ENCODE results near the gene CLGN. TPM values are rescaled to one million over a fixed set of nuclear protein-coding genes. Genes with fewer than 3 reads are reported as not detected.

Gene CLGN
- total RNA-seq, 3 donors from 2014 or later (not counting 1 experiment from before 2014, with no cell fraction given): not detected

- TF ChIP-seq, protein P1, sequence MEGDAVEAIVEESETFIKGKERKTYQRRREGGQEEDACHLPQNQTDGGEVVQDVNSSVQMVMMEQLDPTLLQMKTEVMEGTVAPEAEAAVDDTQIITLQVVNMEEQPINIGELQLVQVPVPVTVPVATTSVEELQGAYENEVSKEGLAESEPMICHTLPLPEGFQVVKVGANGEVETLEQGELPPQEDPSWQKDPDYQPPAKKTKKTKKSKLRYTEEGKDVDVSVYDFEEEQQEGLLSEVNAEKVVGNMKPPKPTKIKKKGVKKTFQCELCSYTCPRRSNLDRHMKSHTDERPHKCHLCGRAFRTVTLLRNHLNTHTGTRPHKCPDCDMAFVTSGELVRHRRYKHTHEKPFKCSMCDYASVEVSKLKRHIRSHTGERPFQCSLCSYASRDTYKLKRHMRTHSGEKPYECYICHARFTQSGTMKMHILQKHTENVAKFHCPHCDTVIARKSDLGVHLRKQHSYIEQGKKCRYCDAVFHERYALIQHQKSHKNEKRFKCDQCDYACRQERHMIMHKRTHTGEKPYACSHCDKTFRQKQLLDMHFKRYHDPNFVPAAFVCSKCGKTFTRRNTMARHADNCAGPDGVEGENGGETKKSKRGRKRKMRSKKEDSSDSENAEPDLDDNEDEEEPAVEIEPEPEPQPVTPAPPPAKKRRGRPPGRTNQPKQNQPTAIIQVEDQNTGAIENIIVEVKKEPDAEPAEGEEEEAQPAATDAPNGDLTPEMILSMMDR (IDR thresholded peaks at IDR 0.05): no peak
- Mint-ChIP-seq H3K4me3 (no peak overlapping the region), H3K27ac (no peak overlapping the region), H3K27me3 (ENCODE audit: low read depth in 2 of 2) (peaks cover 17 to 18% of the 10 kb centered on the region in 2 donors), H3K36me3 (no peaks in the 10 kb centered on the region), H3K9me3 (no peaks in the 10 kb centered on the region), H3K4me1 (peaks cover 0 to 5% of the 10 kb centered on the region in 2 donors)
- Histone ChIP-seq H3K36me3 (ENCODE audit: control insufficient read depth, insufficient read depth, low read length) (no peaks in the 10 kb centered on the region), H3K4me1 (ENCODE audit: control insufficient read depth, insufficient read depth, low read length) (no peaks in the 10 kb centered on the region), H3K4me3 (ENCODE audit: low read length) (no peak overlapping the region), H3K27ac (ENCODE audit: low read length) (no peak overlapping the region), H3K27me3 (ENCODE audit: control insufficient read depth, insufficient read depth, low read length) (no peaks in the 10 kb centered on the region), H3K9me3 (ENCODE audit: control insufficient read depth, insufficient read depth, low read length) (no peaks in the 10 kb centered on the region)
- WGBS (ENCODE audit: insufficient coverage): 93% methylated on average over 2 of the region's 2 CpGs
- DNase-seq (no peak), ATAC-seq (no peak)
- intact Hi-C loops (cut with micrococcal nuclease): no loop called here
These were observed 77.6 kb downstream of the CLGN start for GRCh38 chr4:140349816-140350215.

- TF ChIP-seq, protein P1 (IDR thresholded peaks at IDR 0.05): no peak
- ATAC-seq (no peak), DNase-seq (no peak)
- peaks cover 25 to 33% of the 10 kb centered on the region in 2 donors for H3K27me3 Mint-ChIP-seq (ENCODE audit: low read depth in 2 of 2)
- intact Hi-C loops (cut with micrococcal nuclease): no loop called here
- H3K4me1 Mint-ChIP-seq: peaks cover 4 to 5% of the 10 kb centered on the region in 2 donors
- no peaks in the 10 kb centered on the region for H3K36me3 Mint-ChIP-seq
- no peaks in the 10 kb centered on the region for H3K36me3 ChIP-seq (ENCODE audit: control insufficient read depth, insufficient read depth, low read length)
- 82% methylated on average over 6 of the region's 9 CpGs for WGBS (ENCODE audit: insufficient coverage)
- no peak overlapping the region for H3K27ac Mint-ChIP-seq
- no peak overlapping the region for H3K4me3 ChIP-seq (ENCODE audit: low read length)
- no peaks in the 10 kb centered on the region for H3K27me3 ChIP-seq (ENCODE audit: control insufficient read depth, insufficient read depth, low read length)
- H3K27ac ChIP-seq (ENCODE audit: low read length): no peak overlapping the region
- H3K9me3 ChIP-seq (ENCODE audit: control insufficient read depth, insufficient read depth, low read length): no peaks in the 10 kb centered on the region
- no peak overlapping the region for H3K4me3 Mint-ChIP-seq
- no peaks in the 10 kb centered on the region for H3K9me3 Mint-ChIP-seq
- no peaks in the 10 kb centered on the region for H3K4me1 ChIP-seq (ENCODE audit: control insufficient read depth, insufficient read depth, low read length)
These were observed 81.3 kb downstream of the CLGN start for GRCh38 chr4:140346136-140346535.

DNA sequence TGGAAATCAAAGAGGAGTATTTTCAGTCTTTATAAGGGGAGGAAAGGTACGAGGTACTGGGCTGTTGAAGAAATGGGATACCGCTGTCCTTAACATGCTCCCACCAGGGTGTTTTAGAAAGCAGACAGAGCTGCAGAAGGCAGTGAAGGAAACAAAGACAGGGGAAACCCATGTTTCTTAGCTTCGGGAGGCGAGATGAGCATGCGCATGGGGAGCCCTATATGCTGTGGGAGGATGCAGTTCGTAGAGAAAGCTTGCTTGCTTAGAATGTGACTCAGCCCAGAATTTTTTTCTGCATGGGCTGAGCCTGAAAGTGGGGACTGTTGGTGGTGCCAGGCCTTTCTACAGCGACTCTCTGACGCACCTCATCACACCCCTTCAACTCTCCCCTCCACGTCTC lies 82.8 kb downstream of the CLGN start:
- intact Hi-C loops (cut with micrococcal nuclease): no loop called here
- Mint-ChIP-seq H3K9me3 (no peaks in the 10 kb centered on the region), H3K27me3 (ENCODE audit: low read depth in 2 of 2) (peaks cover 20 to 22% of the 10 kb centered on the region in 2 donors), H3K27ac (no peak overlapping the region), H3K4me3 (no peak overlapping the region), H3K36me3 (no peaks in the 10 kb centered on the region), H3K4me1 (peaks cover 4 to 5% of the 10 kb centered on the region in 2 donors)
- no peak overlapping the region for H3K4me3 ChIP-seq (ENCODE audit: low read length)
- TF ChIP-seq, protein P1 (IDR thresholded peaks at IDR 0.05): no peak
- H3K4me1 ChIP-seq (ENCODE audit: control insufficient read depth, insufficient read depth, low read length): no peaks in the 10 kb centered on the region
- whole genome bisulfite sequencing (ENCODE audit: insufficient coverage): 85% methylated on average over 6 of the region's 9 CpGs
- no peaks in the 10 kb centered on the region for H3K27me3 ChIP-seq (ENCODE audit: control insufficient read depth, insufficient read depth, low read length)
- ATAC-seq (no peak), DNase-seq (no peak)
- H3K27ac ChIP-seq (ENCODE audit: low read length): no peak overlapping the region
- H3K9me3 ChIP-seq (ENCODE audit: control insufficient read depth, insufficient read depth, low read length): no peaks in the 10 kb centered on the region
- no peaks in the 10 kb centered on the region for H3K36me3 ChIP-seq (ENCODE audit: control insufficient read depth, insufficient read depth, low read length)

GRCh38 chr4:140344101-140344500 lies 83.3 kb downstream of the CLGN start:
- Histone ChIP-seq H3K4me3 (ENCODE audit: low read length) (no peak overlapping the region), H3K27me3 (ENCODE audit: control insufficient read depth, insufficient read depth, low read length) (no peaks in the 10 kb centered on the region), H3K4me1 (ENCODE audit: control insufficient read depth, insufficient read depth, low read length) (no peaks in the 10 kb centered on the region), H3K36me3 (ENCODE audit: control insufficient read depth, insufficient read depth, low read length) (no peaks in the 10 kb centered on the region), H3K9me3 (ENCODE audit: control insufficient read depth, insufficient read depth, low read length) (no peaks in the 10 kb centered on the region), H3K27ac (ENCODE audit: low read length) (no peak overlapping the region)
- DNase-seq: no peak
- Mint-ChIP-seq H3K27me3 (ENCODE audit: low read depth in 2 of 2) (peaks cover 16 to 17% of the 10 kb centered on the region in 2 donors), H3K4me1 (peaks cover 4 to 5% of the 10 kb centered on the region in 2 donors), H3K36me3 (no peaks in the 10 kb centered on the region), H3K4me3 (no peak overlapping the region), H3K9me3 (no peaks in the 10 kb centered on the region), H3K27ac (no peak overlapping the region)
- no peak for ATAC-seq
- intact Hi-C loops (cut with micrococcal nuclease): no loop called here
- TF ChIP-seq, protein P1 (IDR thresholded peaks at IDR 0.05): no peak
- WGBS (ENCODE audit: insufficient coverage): 90% methylated on average over 3 of the region's 3 CpGs
